Measurements from ENCODE around the gene DPH7.

DNA sequence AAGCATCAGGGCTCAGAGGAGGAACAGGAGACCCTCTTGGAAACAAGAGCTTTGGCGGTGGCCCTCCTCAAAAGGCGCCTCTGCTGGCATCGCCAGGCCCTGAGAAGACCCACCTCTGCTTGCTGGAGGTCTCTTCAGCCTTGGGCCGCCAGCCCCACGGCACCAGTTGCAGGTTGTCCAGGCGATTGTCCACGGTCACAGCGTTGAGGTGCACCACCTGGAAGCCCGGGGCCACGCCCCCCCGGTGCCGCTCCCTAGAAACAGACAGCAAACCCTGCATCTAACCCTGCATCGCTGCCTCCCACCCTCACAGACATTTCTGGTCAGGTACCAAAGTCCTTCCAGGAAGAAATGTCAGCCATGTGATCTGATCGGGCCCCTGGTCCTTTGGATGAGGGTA, 8.1 kb upstream of the DPH7 start:
- TF ChIP-seq POLR2A (IDR thresholded peaks at IDR 0.05) (no peak), EP300 (IDR thresholded peaks at IDR 0.05) (no peak)
- TF ChIP-seq, protein P1, sequence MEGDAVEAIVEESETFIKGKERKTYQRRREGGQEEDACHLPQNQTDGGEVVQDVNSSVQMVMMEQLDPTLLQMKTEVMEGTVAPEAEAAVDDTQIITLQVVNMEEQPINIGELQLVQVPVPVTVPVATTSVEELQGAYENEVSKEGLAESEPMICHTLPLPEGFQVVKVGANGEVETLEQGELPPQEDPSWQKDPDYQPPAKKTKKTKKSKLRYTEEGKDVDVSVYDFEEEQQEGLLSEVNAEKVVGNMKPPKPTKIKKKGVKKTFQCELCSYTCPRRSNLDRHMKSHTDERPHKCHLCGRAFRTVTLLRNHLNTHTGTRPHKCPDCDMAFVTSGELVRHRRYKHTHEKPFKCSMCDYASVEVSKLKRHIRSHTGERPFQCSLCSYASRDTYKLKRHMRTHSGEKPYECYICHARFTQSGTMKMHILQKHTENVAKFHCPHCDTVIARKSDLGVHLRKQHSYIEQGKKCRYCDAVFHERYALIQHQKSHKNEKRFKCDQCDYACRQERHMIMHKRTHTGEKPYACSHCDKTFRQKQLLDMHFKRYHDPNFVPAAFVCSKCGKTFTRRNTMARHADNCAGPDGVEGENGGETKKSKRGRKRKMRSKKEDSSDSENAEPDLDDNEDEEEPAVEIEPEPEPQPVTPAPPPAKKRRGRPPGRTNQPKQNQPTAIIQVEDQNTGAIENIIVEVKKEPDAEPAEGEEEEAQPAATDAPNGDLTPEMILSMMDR (IDR thresholded peaks at IDR 0.05), result no peak

Data from tibial nerve (tissue), 4 donors.